ENCODE measurements around the gene COX10.

The COX10 gene

GRCh38 chr17:14118951-14119350 lies 49.6 kb downstream of the COX10 start:
- DNase-seq (ENCODE audit: low read depth, low spot score): no peak
- no peak for TF ChIP-seq ZNF274 (IDR thresholded peaks at IDR 0.05; ENCODE audit: low read depth, low read length)
- no peak for TF ChIP-seq SUZ12 (IDR thresholded peaks at IDR 0.05; ENCODE audit: extremely low read depth, insufficient read depth, insufficient read length)
- TF ChIP-seq YY1 (IDR thresholded peaks at IDR 0.05; ENCODE audit: insufficient read depth, insufficient read length): no peak
- no peak overlapping the region for H3K4me3 ChIP-seq (ENCODE audit: insufficient read length, low read depth)
- H3K36me3 ChIP-seq (ENCODE audit: insufficient read depth, insufficient read length, low read length): no peaks in the 10 kb centered on the region
- no peaks in the 10 kb centered on the region for H3K9me3 ChIP-seq (ENCODE audit: insufficient read depth, low read length)
- H3K4me1 ChIP-seq (ENCODE audit: insufficient read depth, insufficient read length): no peaks in the 10 kb centered on the region
- no peaks in the 10 kb centered on the region for H3K27me3 ChIP-seq (ENCODE audit: insufficient read depth, insufficient read length)
- H3K9ac ChIP-seq (ENCODE audit: insufficient read length, low read depth): no peak overlapping the region

- no peak for TF ChIP-seq SUZ12 (IDR thresholded peaks at IDR 0.05; ENCODE audit: extremely low read depth, insufficient read depth, insufficient read length)
- DNase-seq (ENCODE audit: low read depth, low spot score): no peak
- no peaks in the 10 kb centered on the region for H3K36me3 ChIP-seq (ENCODE audit: insufficient read depth, insufficient read length, low read length)
- no peaks in the 10 kb centered on the region for H3K9me3 ChIP-seq (ENCODE audit: insufficient read depth, low read length)
- H3K9ac ChIP-seq (ENCODE audit: insufficient read length, low read depth): no peak overlapping the region
- H3K4me3 ChIP-seq (ENCODE audit: insufficient read length, low read depth): no peak overlapping the region
- H3K27me3 ChIP-seq (ENCODE audit: insufficient read depth, insufficient read length): no peaks in the 10 kb centered on the region
- H3K4me1 ChIP-seq (ENCODE audit: insufficient read depth, insufficient read length): no peaks in the 10 kb centered on the region
These were observed 50.2 kb downstream of the COX10 start for GRCh38 chr17:14119546-14119945.

GRCh38 chr17:14121952-14122351 lies 52.6 kb downstream of the COX10 start:
- H3K36me3 ChIP-seq (ENCODE audit: insufficient read depth, insufficient read length, low read length): no peaks in the 10 kb centered on the region
- no peak for DNase-seq (ENCODE audit: low read depth, low spot score)
- H3K4me1 ChIP-seq (ENCODE audit: insufficient read depth, insufficient read length): no peaks in the 10 kb centered on the region
- H3K9me3 ChIP-seq (ENCODE audit: insufficient read depth, low read length): no peaks in the 10 kb centered on the region
- no peak for TF ChIP-seq SUZ12 (IDR thresholded peaks at IDR 0.05; ENCODE audit: extremely low read depth, insufficient read depth, insufficient read length)
- no peak for TF ChIP-seq ZNF274 (IDR thresholded peaks at IDR 0.05; ENCODE audit: low read depth, low read length)
- TF ChIP-seq YY1 (IDR thresholded peaks at IDR 0.05; ENCODE audit: insufficient read depth, insufficient read length): no peak
- no peak overlapping the region for H3K9ac ChIP-seq (ENCODE audit: insufficient read length, low read depth)
- no peak overlapping the region for H3K4me3 ChIP-seq (ENCODE audit: insufficient read length, low read depth)
- no peaks in the 10 kb centered on the region for H3K27me3 ChIP-seq (ENCODE audit: insufficient read depth, insufficient read length)

- no peak for DNase-seq (ENCODE audit: low read depth, low spot score)
- Histone ChIP-seq H3K4me3 (ENCODE audit: insufficient read length, low read depth) (no peak overlapping the region), H3K9ac (ENCODE audit: insufficient read length, low read depth) (no peak overlapping the region), H3K4me1 (ENCODE audit: insufficient read depth, insufficient read length) (no peaks in the 10 kb centered on the region), H3K9me3 (ENCODE audit: insufficient read depth, low read length) (no peaks in the 10 kb centered on the region), H3K36me3 (ENCODE audit: insufficient read depth, insufficient read length, low read length) (no peaks in the 10 kb centered on the region), H3K27me3 (ENCODE audit: insufficient read depth, insufficient read length) (no peaks in the 10 kb centered on the region)
- TF ChIP-seq ZNF274 (IDR thresholded peaks at IDR 0.05; ENCODE audit: low read depth, low read length) (no peak), YY1 (IDR thresholded peaks at IDR 0.05; ENCODE audit: insufficient read depth, insufficient read length) (no peak), SUZ12 (IDR thresholded peaks at IDR 0.05; ENCODE audit: extremely low read depth, insufficient read depth, insufficient read length) (no peak)
These were observed 54.4 kb downstream of the COX10 start for GRCh38 chr17:14123619-14124278.

- Histone ChIP-seq H3K4me1 (ENCODE audit: insufficient read depth, insufficient read length) (no peaks in the 10 kb centered on the region), H3K4me3 (ENCODE audit: insufficient read length, low read depth) (no peak overlapping the region), H3K36me3 (ENCODE audit: insufficient read depth, insufficient read length, low read length) (no peaks in the 10 kb centered on the region), H3K9me3 (ENCODE audit: insufficient read depth, low read length) (no peaks in the 10 kb centered on the region), H3K9ac (ENCODE audit: insufficient read length, low read depth) (no peak overlapping the region), H3K27me3 (ENCODE audit: insufficient read depth, insufficient read length) (no peaks in the 10 kb centered on the region)
- no peak for DNase-seq (ENCODE audit: low read depth, low spot score)
- TF ChIP-seq ZNF274 (IDR thresholded peaks at IDR 0.05; ENCODE audit: low read depth, low read length) (no peak), YY1 (IDR thresholded peaks at IDR 0.05; ENCODE audit: insufficient read depth, insufficient read length) (no peak), SUZ12 (IDR thresholded peaks at IDR 0.05; ENCODE audit: extremely low read depth, insufficient read depth, insufficient read length) (no peak)
These were observed 55.5 kb downstream of the COX10 start for GRCh38 chr17:14124854-14125253.

GRCh38 chr17:14125518-14126137 lies 56.3 kb downstream of the COX10 start:
- no peaks in the 10 kb centered on the region for H3K4me1 ChIP-seq (ENCODE audit: insufficient read depth, insufficient read length)
- TF ChIP-seq YY1 (IDR thresholded peaks at IDR 0.05; ENCODE audit: insufficient read depth, insufficient read length) (no peak), SUZ12 (IDR thresholded peaks at IDR 0.05; ENCODE audit: extremely low read depth, insufficient read depth, insufficient read length) (no peak), ZNF274 (IDR thresholded peaks at IDR 0.05; ENCODE audit: low read depth, low read length) (no peak)
- H3K9ac ChIP-seq (ENCODE audit: insufficient read length, low read depth): no peak overlapping the region
- H3K27me3 ChIP-seq (ENCODE audit: insufficient read depth, insufficient read length): no peaks in the 10 kb centered on the region
- no peaks in the 10 kb centered on the region for H3K9me3 ChIP-seq (ENCODE audit: insufficient read depth, low read length)
- H3K36me3 ChIP-seq (ENCODE audit: insufficient read depth, insufficient read length, low read length): no peaks in the 10 kb centered on the region
- no peak for DNase-seq (ENCODE audit: low read depth, low spot score)
- no peak overlapping the region for H3K4me3 ChIP-seq (ENCODE audit: insufficient read length, low read depth)

- Histone ChIP-seq H3K4me3 (ENCODE audit: insufficient read length, low read depth) (no peak overlapping the region), H3K27me3 (ENCODE audit: insufficient read depth, insufficient read length) (no peaks in the 10 kb centered on the region), H3K36me3 (ENCODE audit: insufficient read depth, insufficient read length, low read length) (no peaks in the 10 kb centered on the region), H3K4me1 (ENCODE audit: insufficient read depth, insufficient read length) (no peaks in the 10 kb centered on the region), H3K9ac (ENCODE audit: insufficient read length, low read depth) (no peak overlapping the region), H3K9me3 (ENCODE audit: insufficient read depth, low read length) (no peaks in the 10 kb centered on the region)
- no peak for DNase-seq (ENCODE audit: low read depth, low spot score)
- TF ChIP-seq ZNF274 (IDR thresholded peaks at IDR 0.05; ENCODE audit: low read depth, low read length) (no peak), YY1 (IDR thresholded peaks at IDR 0.05; ENCODE audit: insufficient read depth, insufficient read length) (no peak), SUZ12 (IDR thresholded peaks at IDR 0.05; ENCODE audit: extremely low read depth, insufficient read depth, insufficient read length) (no peak)
These were observed 63.8 kb downstream of the COX10 start for GRCh38 chr17:14133104-14133503.

All from NT2/D1 (cell line).